ENCODE data around the gene HPS4. TPM values are rescaled to one million over a fixed set of nuclear protein-coding genes. Genes with fewer than 3 reads are reported as not detected.

Gene HPS4
- total and polyA plus RNA-seq, 12 donors = 4.6 to 14.3 (median 9.0) TPM

- Histone ChIP-seq H3K4me3 (no peak overlapping the region), H3K27ac (no peak overlapping the region), H3K4me1 (peaks cover 0 to 21% (median 5%) of the 10 kb centered on the region in 9 donors), H3K36me3 (peaks cover 0 to 44% (median 0%) of the 10 kb centered on the region in 9 donors), H3K9me3 (no peaks in the 10 kb centered on the region), H3K27me3 (no peaks in the 10 kb centered on the region)
- DNase-seq (no peak), ATAC-seq (no peak)
- no peak for TF ChIP-seq CTCF (IDR thresholded peaks at IDR 0.05)
- intact Hi-C loops (cut with DNase I) = loop anchor here in 1 of 10 donors (10.0 kb wide), 1 partner anchor 63 kb away; no protein-coding TSS in a partner anchor
- 93 to 99% methylated on average over 2 of the region's 2 CpGs for WGBS, 2 donors
Observed at GRCh38 chr22:26522012-26522411, 38.4 kb upstream of the HPS4 start.

- no peak for ATAC-seq
- H3K27ac ChIP-seq = no peak overlapping the region
- 97 to 99% methylated on average over 5 of the region's 5 CpGs for WGBS, 2 donors
- H3K36me3 ChIP-seq = peaks cover 0 to 5% (median 0%) of the 10 kb centered on the region in 9 donors
- intact Hi-C loops (cut with DNase I) = loop anchor here in 1 of 10 donors (10.0 kb wide), 1 partner anchor 67 kb away; no protein-coding TSS in a partner anchor
- no peaks in the 10 kb centered on the region for H3K27me3 ChIP-seq
- no peak overlapping the region for H3K4me3 ChIP-seq
- no peak for TF ChIP-seq CTCF (IDR thresholded peaks at IDR 0.05)
- DNase-seq = no peak
- peaks cover 0 to 17% (median 10%) of the 10 kb centered on the region in 9 donors for H3K4me1 ChIP-seq
- H3K9me3 ChIP-seq = no peaks in the 10 kb centered on the region
Observed at GRCh38 chr22:26517429-26517828, 33.8 kb upstream of the HPS4 start.

- Histone ChIP-seq H3K27ac (no peak overlapping the region), H3K4me1 (peaks cover 0 to 22% (median 12%) of the 10 kb centered on the region in 9 donors), H3K36me3 (no peaks in the 10 kb centered on the region), H3K9me3 (no peaks in the 10 kb centered on the region), H3K27me3 (no peaks in the 10 kb centered on the region), H3K4me3 (no peak overlapping the region)
- ATAC-seq (no peak), DNase-seq (no peak)
- TF ChIP-seq CTCF (IDR thresholded peaks at IDR 0.05) = no peak
- intact Hi-C loops (cut with DNase I) = loop anchor here in 1 of 10 donors (10.0 kb wide), 1 partner anchor 68 kb away; no protein-coding TSS in a partner anchor
- WGBS, 2 donors = 85% methylated on average over 1 of the region's 1 CpG
Observed at GRCh38 chr22:26516503-26516902, 32.9 kb upstream of the HPS4 start.

- Histone ChIP-seq H3K27me3 (no peaks in the 10 kb centered on the region), H3K4me1 (peaks cover 0 to 27% (median 18%) of the 10 kb centered on the region in 9 donors), H3K9me3 (no peaks in the 10 kb centered on the region), H3K36me3 (no peaks in the 10 kb centered on the region), H3K4me3 (no peak overlapping the region), H3K27ac (no peak overlapping the region)
- DNase-seq (no peak), ATAC-seq (no peak)
- no peak for TF ChIP-seq CTCF (IDR thresholded peaks at IDR 0.05)
- WGBS, 2 donors = 82 to 88% methylated on average over 3 of the region's 3 CpGs
- intact Hi-C loops (cut with DNase I) = loop anchor here in 1 of 10 donors (10.0 kb wide), 1 partner anchor 69 kb away; no protein-coding TSS in a partner anchor
Observed at GRCh38 chr22:26515931-26516330, 32.3 kb upstream of the HPS4 start.
